Measurements from ENCODE around the gene COX7A2L.
"Not testable (repeated sequence)": the region's sequence is repeated elsewhere in the genome, so short reads cannot be mapped to it uniquely, and the experiment has no call there.

The COX7A2L gene

DNA sequence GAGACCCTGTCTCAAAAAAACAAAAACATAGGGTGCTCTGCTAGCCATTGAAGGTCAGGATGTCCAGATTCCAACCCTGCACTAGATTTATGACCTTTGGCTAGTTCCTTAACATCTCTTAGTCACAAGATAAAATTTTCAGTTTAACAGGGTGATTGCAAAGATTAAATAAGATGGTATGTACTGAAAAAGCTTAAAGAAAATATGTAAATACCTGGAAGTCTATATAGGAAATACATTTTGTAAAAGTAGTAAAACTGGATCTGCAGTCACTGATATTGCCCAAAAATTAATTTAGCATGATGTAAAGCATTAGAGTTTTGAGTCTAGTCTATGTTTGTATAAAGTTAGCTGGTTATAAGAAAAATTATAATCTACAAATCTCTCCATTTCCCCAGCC, 5.4 kb upstream of the COX7A2L start:
- DNase-seq: no peak

DNA sequence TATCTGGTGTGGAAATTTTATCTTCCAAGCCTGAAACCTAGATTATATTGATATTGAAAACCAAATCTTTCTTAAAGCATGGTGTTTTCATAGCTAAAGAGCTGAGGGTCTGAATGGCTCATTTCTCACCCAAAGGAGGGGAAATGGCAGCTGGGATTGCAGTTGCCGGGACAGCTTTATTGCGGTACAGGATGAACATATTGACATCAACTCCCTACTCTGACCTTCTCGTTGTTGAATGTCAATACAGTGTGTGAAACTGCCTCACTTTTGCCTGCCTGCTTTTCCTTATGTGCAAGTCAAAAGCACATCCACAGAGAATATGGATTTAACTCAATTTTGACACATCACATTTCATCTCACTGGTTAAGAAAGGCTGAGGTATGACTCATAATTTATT, 3.6 kb upstream of the COX7A2L start:
- no peak for DNase-seq

DNA sequence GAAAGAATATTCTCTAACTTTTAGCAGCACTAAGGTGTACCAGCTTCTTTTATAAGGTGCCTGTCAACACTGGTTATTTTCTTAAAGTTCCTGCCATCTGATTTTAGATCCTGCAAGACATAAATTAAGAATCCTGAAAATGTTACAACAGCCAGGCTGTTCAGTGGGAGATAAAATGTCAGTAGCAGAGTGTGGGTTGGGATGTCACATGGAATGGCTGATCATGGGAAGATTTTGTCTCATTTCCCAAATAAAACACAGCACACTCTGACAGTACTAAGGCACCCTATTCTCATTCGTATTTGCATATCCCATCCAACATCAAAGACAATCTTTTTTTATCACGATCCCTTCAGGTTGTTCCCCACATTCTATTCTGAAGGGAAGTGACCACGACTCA, 2.4 kb upstream of the COX7A2L start:
- DNase-seq: no peak

DNA sequence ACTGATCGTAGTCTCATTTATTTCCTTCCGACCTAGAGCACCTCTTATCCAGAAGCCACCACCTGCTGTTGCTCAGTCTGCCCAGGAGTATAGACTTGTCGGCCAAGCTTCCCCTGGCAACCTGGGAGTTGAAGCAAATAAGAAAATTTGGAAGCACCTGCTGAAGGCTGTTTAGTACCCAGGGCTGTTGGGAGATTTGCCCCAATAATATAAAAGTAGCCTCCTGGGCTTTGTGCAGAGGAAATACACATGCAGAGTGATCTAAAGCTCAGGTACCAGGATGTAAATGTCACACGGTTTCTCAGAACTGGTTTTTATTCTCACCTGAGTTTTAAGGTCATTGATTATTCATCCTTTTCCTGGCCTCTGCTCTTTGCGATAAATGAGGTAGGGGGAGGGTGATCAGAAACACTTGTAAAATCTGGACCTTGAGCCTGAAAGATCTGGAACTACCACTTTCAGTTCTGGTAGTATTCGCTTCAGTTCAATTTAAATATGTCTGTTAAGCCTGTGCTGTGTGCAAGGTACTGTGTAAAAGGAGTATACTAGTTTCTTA, 789 bp upstream of the COX7A2L start:
- DNase-seq: no peak

DNA sequence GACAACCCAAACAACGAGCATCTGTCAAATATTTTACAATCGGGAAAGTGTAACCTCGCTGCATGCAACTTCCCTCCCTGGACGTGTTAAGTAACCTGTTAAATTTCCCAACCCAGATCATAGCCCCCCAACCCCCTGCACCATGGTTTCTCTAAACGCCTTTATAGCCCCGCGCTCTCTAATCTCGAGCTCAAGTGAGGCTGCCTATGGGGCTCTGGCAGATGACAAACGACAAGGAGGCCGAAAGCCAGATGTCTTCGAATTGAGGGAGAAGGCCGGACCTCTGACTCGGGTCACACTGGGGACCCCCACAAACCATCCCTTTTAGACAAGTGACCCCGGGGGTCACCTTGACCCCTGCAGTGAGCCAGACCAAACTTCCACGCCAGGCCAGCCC, 526 bp downstream of the COX7A2L start:
- no peak for DNase-seq

DNA sequence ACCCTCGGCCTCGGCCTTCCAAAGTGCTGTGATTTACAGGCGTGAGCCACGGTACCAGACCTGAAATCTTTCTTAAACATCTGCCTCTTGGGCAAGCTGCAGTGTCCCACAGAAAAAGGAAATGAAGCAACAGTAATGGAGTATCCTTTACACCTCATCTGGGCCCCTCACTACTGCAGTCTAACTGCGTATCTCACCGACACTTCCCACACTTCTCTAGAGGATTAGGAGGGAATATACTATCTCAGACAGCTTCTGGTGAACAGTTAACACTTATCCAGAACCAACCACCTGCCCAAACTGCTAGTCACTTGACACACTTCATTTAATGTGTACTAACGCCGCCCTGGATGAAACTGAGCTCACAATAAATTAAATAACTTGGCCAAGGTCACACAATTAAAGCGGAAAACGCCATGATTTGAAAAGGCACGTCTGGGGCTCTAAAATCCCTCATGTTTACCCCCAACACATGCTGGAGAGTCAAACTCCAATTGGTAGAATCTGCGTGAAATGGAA, 993 bp downstream of the COX7A2L start:
- DNase-seq: peak in 1 of 3 experiments; percentile 20

DNA sequence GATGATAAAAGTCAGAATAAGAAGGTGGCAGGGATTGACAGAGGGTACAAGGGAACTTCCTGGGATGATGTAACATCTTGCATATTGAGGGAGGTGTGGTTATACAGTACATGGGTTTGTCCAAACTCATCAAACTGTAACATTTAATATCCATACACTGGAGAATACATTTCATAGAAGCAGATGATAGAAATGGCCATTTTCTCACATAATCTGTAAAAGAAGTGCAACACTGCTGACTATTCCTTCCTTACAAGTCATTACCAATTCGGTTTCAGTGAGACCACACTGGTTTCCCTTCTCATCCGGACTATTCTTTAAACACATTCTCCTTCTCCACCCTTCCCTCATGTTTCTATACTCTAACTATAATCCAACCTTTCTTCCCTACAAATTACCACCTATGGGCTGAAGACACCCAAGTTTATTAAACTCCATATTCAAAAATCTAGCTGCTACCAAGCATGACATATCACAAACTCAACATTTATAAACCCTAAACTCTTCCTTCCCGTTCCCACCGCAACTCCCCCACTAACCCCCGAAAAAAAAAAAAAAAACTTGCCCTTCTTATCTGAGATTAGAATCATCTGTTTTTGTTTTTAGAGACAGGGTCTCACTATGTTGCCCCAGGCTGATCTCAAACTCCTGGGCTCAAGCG, 1.6 kb downstream of the COX7A2L start:
- DNase-seq: no peak

DNA sequence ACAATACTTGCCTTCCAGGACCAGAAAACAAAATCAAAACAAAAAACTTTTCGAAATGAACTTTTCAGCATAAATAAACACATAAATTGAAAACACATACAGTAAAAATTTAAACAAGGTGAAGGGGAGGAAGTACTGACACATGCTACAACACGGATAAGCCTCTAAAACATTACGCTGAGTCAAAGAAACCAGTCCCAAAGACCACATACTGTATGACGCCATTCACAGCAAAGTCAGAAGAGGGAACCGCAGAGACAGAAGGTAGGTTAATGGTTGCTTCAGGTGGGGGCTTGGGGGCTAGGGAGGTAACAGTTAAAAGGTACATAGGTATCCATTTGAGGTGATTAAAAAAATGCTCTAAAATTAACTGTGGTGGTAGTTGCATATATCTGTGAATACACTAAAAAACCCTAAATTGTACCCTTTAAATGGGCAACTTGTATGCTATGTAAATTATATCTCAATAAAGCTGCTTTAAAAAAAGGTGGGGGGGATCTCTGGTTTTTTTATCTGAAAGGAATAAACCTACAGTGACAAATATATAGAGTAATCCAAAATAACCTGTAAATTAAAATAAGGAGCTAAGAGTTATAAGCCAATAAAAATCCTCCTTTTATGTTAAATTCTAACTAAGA, 7.1 kb downstream of the COX7A2L start:
- no peak for DNase-seq

DNA sequence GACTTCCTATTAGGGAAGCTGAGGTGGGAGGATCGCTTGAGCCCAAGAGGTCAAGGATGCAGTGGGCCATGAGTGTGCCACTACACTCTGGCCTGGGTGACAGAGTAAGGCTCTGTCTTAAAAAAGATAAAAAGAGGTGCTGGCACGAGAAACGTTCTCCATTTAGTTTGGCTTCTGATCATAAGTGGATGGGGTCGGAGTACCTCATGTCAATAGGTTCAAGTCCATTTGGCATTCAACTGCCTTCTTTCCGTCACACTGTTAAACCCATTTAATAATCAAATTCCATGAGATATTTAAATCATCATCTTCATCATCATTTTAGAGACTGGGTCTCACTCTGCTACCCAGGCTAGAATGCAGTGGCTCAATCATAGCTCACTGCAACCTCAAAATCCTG, 9.2 kb downstream of the COX7A2L start:
- DNase-seq: no peak

DNA sequence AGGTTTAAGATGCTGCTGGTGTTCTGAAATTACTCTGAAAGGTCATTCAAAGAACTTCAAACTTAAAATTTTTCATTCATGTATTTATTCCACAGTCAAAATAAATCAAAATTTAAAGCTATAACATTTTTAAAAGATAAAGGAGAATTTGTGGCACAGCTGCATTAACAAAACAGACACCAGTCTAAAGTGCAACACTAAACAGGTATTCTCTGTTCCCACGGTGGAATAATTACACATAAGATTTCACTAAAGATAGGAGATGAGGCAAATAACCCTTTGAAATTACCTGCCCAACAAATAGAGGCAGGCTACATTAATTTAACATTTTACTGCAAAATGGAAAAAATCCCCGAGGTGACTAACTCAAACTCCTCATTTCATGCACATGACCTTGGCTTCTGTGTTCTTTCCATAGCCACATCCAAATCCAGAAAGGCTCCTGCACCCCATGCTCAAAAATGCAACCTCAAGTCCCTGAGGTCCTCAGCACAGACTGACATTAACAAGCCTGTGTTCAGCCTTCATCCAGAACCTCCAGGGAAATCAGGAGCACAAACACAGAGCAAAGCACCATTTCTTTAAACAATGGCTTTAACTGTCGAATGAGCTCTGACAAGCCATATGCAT, 10.5 kb downstream of the COX7A2L start:
- no peak for DNase-seq

DNA sequence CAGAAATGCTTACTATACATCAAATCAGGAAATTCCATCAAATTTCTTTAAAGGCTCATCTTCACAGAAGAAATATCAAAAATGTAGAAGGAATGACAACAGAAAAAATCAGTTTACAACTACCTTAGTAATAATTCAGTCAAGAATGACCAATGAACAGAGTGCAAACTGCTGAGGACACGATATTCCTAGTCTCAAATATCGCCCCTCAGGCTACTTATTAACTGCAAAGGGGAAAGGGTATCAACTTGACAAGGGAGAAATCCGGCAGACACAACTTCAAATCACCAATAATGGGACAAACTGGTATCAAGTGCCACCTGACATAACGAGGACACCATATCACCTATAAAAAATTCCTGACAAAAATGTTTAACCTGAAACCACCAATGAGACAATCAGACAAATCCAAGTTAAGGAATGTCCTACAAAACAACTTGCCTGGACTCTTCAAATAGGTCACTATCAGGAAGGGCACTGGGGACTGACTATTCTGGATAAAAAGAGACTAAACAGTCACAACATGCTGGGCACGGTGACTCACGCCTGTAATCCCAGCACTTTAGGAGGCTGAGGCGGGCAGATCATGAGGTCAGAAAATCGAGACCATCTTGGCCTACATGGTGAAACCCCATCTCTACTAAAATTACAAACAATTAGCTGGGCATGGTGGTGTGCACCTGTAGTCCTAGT, 12.8 kb downstream of the COX7A2L start:
- no peak for DNase-seq

DNA sequence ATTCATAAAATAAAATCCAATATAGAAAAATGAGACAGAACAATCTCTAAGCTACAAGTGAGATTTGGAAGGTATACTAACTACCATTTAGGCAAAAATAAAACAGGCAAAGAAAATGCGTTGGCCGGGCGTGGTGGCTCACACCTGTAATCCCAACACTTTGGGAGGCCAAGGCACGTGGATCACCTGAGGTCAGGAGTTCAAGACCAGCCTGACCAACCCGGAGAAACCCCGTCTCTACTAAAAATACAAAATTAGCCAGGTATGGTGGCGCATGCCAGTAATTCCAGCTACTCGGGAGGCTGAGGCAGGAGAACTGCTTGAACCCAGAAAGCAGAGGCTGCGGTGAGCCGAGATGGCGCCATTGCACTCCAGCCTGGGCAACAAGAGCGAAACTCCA, 13.5 kb downstream of the COX7A2L start:
- DNase-seq: not testable (repeated sequence)

DNA sequence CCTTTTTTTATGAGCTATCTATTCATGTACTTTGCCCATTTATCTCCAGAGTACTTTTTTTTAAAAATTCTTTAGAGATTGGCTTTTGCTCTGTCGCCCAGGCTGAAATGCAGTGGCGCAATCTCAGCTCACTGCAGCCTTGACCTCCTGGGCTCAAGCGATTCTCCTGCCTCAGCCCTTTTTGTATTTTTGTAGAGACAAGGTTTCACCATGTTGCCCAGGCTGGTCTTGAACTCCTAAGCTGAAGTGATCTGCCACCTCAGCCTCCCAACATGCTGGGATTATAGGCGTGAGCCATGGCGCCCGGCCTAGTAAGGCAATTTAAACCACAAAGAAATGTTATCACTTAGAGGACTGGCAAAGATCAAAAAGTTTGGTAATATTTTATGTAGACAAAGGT, 14.2 kb downstream of the COX7A2L start:
- not testable (repeated sequence) for DNase-seq

DNA sequence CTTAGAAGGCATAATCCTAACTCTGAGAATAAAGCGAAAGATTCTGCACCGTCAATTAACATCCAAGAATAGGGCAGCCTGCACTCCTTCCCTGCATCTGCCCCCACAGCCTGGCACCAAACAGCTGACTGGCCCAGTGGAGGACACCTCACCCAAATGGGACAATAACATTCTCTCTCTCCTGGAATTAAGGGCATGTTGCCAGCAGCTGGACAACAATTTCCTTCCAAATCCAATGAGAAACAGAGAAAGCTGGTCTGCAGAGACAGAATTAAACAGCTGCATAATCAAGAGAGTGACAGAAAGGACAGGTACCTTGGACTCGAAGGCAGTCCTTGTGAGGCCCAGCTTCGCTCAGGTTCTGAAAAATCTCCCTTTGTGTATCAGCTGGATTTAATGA, 15.0 kb downstream of the COX7A2L start:
- no peak for DNase-seq

DNA sequence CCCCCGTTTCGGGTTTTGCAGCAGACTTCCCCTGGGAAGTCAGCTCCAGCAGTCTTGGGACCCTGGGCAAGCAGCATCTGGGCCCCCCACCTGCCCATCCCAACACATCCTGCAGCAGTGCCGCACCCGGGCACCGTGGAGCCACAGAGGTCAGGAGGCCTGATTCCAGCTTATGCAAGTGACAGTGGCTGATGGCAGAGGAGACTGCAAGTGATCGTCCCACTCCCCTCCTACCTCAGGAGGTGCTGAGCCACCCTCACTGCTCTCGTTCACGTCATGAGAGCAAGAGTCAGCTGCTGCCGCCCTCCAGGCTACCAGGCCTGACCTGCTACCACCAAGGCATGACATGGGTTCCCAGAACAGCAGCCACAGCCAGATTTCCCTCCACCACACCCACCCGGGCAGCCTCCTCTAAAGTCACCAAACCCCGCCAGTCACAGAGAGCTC, 18.2 kb downstream of the COX7A2L start:
- DNase-seq: no peak

DNA sequence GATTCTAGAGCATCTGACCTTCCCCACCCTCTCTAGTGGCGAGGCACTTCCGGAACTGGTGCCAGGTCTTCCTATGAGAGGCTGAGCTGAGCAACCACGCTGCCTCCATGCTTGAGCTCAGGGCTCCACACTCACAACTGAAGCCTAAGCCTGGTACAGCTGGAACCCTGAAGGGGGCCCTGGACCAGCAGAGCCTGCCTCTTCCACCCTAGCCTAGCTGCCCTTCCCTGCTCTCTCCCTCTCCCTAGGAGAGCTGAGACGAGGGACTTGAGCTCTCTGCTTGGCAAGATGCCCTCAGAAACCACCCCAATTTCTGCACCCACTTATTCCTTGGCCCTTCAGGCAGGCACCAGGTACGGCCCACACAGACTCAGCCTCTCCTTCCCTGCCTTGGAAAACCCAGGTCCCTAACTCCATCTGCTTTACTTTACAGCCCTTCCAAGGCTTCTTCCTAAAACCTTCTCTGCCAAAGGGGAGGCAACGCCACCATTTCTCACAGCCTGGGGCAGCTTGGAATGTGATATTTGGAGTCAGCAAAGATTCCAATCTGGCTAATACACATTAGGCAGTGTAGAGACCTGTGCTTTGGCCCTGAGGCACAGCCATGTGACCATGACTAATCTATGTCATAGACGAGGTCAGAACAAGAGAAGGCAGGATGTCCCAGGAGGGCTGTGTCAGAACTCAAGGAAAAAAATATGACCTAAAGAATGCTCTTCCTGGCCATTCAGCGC, 18.8 kb downstream of the COX7A2L start:
- DNase-seq: no peak

DNA sequence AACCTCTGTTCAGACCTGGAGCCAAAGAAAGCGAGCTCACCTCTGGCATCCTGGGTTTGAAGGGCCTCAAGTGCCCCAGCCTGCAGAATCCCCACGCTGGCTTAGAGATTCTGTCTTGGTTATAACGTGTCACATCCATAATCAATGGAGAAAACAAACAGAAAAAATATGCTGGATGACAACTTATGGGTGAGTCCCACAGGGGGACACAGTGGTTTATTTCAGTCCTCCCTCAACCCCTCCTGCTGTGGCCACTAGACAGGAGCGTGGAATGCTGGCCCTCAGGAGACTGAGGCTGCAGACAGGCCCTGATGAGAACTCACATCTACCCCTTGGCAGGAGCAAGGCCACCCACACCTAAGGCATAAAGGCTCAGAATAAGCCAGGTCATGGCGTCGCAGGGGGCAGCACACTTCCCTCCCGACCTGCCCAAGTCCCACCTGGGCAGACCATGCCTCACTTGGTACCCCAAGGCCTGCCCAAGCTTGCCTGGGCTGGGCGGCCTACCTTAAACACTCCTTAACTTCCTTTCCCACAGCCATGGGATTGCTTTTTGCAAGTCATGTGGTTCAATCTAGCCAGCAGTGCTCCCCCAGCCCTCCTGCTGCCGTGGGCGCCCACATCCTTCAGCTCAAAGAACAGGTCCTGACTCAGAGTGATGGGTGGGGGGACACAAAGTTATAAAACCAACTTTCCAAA, 19.9 kb downstream of the COX7A2L start:
- DNase-seq: no peak

DNA sequence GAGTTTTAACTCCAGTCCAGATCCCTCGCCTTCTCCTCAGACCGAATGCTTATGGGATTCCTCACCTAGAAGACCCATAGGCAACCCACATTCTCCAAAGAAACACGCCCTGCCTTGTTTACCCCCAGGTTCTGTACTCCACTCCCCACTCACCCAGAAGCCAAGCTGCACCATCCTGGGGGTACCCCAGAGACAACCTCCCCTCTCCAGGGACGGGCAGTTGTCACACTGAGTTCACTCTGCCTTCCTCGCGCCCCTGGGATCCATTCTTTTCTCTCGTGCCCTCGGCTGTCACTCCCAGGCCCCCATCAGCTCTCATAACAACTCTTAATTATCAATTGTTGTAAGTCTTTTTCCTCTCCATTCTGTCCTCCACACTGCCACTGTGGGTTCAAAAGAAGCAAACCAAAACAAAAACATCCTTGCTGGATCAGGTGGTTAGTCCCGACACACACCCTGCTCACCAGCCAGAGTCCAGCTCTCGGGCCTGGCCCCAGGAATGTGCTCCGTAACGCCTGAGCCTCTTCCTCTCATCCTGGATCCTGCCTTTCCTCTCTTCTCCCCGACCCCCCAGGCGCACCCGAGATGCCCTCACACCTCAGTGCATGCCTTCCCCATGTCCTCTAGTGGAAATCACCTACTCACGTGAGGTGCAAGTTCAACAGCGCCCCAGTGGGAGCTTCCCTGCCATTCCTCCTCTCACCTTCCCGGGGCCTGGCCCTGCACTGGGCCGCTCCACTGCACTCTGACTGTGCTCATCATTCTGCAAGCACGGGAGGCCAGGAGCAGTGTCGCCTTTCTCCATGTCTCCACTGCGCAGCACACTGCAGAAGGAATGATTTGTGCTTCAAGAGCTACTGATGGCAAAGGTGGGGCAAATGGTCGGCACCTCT, 20.7 kb downstream of the COX7A2L start:
- no peak for DNase-seq

DNA sequence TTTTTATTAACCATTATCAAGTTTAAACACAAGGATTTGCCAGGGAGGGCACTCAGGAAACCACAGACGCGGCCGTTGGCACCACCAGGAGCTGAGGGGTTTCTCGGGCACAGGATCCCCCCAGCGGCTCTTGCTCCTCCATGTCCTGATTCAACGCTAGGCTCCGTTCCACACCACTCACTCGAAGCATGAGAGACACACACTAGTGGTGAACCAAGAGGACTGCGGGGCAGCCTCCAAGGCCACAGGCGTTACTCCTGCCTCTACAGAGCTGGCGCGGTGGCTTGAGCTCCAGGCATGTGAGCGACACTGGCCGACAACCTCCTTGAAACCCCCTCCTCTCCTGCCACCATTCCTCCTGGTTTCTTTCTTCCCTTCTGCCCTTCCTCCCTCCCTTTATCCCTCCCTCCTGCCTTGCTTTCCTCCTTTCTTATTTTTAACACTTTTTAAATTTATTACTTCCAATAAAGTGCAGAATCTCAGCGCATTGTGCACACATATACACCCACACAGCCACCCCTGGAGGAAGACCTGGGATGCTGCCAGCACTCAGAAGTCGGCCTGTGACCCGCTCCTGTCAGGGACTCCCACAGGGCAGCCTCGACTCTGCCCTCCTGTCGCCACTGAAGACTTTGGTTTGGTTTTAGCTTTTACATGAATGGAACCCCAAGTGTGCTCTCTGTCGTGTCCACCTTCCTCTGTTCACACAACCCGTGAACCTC, 21.7 kb downstream of the COX7A2L start:
- DNase-seq: no peak

DNA sequence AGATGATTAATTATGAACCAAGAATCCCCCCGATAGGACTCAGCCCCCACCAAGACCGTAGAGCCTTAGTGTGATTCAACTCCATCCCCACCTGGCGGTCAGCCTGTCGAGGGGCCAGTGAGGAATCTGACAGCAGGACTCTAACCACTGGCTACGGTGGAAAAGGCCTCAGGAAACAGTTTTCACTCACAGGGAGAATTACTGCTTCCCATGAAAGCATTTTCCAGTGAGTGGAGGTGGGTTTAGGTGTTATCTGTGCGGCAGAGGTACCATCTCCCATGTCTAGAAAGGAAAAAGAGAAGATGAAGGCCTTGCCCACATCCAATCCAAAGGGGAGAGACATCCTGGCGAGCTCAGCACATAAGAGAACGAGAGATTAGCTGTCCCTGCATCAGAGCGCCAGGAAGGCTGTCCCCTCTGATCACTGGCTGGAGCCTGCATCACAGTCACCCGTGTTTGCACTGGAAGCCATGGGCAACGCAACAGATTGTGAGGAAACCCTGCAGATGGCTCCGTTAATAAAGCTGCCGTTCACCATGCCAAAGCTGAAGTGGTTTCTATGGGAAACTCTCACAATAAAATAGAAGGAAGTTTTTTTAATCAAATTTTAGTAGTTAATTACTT, 22.3 kb downstream of the COX7A2L start:
- DNase-seq: no peak

Data from NCI-H1417 (cell line).